ENCODE measurements around the gene NOS1AP.

GRCh38 chr1:162374406-162374805 lies 304.9 kb downstream of the NOS1AP start:
- TF ChIP-seq BHLHE40 (IDR thresholded peaks at IDR 0.05; ENCODE audit: borderline replicate concordance) (no peak), SP1 (IDR thresholded peaks at IDR 0.05) (no peak), PKNOX1 (IDR thresholded peaks at IDR 0.05) (no peak), FOXK2 (IDR thresholded peaks at IDR 0.05) (no peak), ARNT (IDR thresholded peaks at IDR 0.05) (no peak), ELF4 (IDR thresholded peaks at IDR 0.05) (no peak), FOXM1 (IDR thresholded peaks at IDR 0.05; ENCODE audit: borderline replicate concordance) (no peak), SUZ12 (IDR thresholded peaks at IDR 0.05) (no peak), TARDBP (IDR thresholded peaks at IDR 0.05) (no peak)
